HG03575 (cell line): ENCODE data around the gene PLCB4.

Source experiments
- ATAC-seq: cut with Tn5 transposase; IDR thresholded peaks from one replicate; pipeline ENCODE4 v1.9.1; 2021; ENCODE audit not compliant: unreplicated experiment, insufficient number of reproducible peaks, low FRiP score; ENCODE audit errors: extremely low read depth

PLCB4 gene

DNA sequence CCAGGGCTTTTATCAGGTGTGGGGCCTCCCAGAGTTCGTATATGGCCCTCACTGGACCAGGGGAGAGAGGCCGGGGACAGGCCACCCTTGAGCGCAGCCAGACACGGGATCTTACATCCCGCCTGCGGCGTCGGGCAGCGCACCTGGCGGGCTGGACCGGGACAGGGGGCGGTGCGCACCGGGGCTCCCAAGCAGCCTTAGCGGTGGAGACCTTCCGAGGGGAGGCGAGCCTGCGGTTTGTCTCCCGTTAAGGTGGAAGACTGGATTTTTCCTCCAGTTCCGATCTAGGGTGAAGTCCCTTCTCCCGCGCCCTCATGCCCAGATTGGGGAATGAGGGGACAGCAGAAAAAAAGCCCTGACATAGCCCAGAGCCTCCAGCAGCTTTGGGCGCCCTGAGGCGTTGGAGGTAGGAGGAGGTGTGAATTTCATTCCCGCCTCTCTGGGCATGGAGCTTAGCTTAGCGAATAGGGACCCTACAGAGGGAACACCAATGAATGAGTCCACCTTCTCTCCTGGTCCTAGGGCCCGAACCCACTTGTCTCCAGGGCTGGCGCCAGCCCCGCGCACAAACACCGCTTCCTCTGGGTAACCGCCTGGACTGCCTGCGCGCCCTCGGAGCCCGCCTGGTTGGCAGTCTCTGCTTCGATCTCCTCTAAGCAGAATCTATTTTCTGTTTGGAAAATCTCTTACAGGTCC, 438.8 kb downstream of the PLCB4 start:
- no peak for ATAC-seq

GRCh38 chr20:9508240-9508661, 439.4 kb downstream of the PLCB4 start:
- ATAC-seq: no peak

DNA sequence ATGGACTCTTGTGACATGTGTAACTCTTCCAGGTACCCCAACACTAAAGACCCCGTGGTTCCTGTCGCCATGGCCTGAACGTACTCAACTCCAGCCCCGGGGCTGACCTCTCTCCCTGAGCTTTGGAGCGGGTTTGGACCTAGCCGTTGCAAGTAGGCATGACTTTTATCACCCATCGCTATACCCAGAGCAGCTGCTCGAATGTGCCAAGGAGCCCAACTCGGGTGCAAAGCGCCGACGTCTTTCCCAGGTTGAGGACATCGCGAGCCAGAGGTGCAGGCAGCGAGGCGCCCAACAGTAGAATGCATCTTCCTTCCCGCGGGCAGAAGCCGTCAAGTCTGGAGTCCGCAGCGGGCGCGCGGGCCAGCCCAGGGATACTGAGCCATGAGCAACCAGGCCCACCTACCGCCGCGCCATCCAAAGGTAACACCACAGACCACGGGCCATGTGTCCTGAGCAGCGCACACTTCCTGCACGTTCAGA, 439.9 kb downstream of the PLCB4 start:
- no peak for ATAC-seq

DNA sequence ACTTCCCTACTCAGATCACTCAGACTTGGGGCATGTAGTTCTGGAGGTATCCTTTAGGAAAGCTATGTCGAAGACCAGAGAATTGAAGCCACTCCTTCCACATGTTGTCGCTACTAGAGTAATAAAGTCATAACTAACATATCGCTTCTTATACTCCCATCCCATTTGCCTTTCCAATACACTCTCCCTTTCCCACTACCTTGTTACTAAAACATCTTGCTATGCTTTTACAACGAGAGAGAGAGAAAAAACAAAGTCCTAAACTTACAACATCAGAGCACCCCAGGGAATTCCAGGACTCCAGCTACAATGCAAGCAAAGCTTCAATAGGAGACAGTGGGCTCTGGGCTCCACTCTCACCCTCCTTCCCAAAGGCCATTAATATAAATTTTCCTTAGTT, 440.4 kb downstream of the PLCB4 start:
- no peak for ATAC-seq

DNA sequence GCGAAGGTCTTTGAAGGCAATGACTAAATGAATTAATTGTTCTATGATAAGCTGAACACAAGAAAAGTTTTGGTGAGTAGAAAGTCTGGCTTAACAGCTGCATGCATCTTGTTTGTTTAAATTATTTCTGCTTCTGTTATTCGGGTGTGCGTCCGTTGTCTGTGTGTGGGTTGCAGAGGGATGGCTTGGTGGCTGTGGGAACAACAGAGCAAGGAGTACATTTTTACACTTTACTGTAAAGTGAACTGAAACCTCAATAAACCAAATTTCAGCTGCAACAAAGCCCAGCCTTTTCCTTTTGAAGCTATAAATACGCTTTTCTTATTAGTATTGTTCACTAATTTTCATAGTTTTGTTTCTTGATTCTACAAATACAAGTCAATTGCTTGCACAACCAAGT, 442.0 kb downstream of the PLCB4 start:
- peak; percentile 57 for ATAC-seq

- no peak for ATAC-seq
These were observed 445.2 kb downstream of the PLCB4 start for GRCh38 chr20:9514072-9514460.

- no peak for ATAC-seq
These were observed 445.8 kb downstream of the PLCB4 start, which contains the start of gene LAMP5 for GRCh38 chr20:9514461-9515213. TSS of gene LAMP5 (plus strand) at chr20:9514590. CDS start at chr20:9514853, 263 bp downstream.

GRCh38 chr20:9515214-9515585, 446.3 kb downstream of the PLCB4 start:
- no peak for ATAC-seq

GRCh38 chr20:9515741-9516233, 446.9 kb downstream of the PLCB4 start:
- no peak for ATAC-seq

- ATAC-seq: no peak
These were observed 447.5 kb downstream of the PLCB4 start for GRCh38 chr20:9516234-9516871.

- no peak for ATAC-seq
These were observed 448.6 kb downstream of the PLCB4 start for GRCh38 chr20:9517297-9518162.

DNA sequence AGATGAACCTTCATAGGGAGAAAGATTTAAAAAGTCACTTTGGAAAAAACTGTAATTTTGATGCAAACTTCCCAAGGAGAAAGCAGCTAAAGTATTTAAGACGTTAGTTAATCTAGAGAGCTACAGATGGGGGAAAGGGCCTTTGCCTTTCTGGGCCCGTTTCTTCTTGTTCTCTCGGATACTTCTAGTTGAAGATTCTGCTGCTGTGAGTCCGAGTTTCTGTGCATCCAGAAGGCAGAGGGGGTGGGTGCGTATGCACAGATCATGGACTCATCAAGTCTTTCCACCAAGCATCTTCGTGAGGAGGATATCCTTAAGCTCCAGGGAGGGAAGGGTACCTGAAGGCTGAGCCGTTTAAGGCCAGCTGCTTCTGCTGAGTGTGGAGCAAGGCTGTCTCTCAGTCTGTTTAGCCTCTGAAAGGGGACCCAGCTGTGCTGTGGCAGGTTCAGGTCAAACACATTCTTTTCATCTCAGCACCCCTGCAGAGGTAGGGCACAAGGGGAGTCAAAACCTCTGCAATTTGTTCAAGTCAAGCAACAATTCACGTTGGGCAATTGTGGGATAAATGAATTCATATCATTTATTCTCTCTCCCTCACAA, 449.8 kb downstream of the PLCB4 start:
- no peak for ATAC-seq

- ATAC-seq: no peak
These were observed 451.2 kb downstream of the PLCB4 start for GRCh38 chr20:9520086-9520485.

DNA sequence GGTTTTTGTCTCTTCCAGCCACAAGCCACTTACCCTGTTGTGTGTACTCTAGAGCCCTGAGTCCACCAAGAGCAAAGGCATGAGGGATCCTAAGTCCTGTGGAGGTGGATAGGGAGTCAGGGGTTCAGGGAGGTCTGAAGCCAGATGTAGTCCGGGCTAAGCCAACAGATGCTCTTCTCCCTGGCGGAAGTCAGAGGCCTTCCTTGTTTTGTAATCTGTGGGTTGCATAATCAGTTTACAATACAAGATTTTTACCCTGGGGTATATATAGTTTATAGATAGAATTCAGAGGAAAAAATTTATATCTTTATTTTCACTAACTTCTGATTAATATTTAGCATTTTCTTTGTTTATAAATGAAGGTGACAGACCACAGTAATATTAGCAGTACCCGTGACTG, 454.7 kb downstream of the PLCB4 start:
- ATAC-seq: no peak
